Aortic smooth muscle cell (primary cell): ENCODE data around the gene FDX2. TPM values are rescaled to one million over a fixed set of nuclear protein-coding genes. Genes with fewer than 3 reads are reported as not detected.

Experiments
- total RNA-seq: library from RNA; depleted of rRNA; stranded (reverse); fragments of >200 nt; gene quantifications from 2 replicates; pipeline ENCODE4 v1.2.3, GENCODE V29; 2014

Gene FDX2
- total RNA-seq: 19.3 and 19.7 TPM in 2 replicates

GRCh38 chr19:10315335-10316214, at the start of gene FDX2:
TSS of gene FDX2 (minus strand) at chr19:10316015. CDS start at chr19:10315996, 19 bp downstream.

DNA sequence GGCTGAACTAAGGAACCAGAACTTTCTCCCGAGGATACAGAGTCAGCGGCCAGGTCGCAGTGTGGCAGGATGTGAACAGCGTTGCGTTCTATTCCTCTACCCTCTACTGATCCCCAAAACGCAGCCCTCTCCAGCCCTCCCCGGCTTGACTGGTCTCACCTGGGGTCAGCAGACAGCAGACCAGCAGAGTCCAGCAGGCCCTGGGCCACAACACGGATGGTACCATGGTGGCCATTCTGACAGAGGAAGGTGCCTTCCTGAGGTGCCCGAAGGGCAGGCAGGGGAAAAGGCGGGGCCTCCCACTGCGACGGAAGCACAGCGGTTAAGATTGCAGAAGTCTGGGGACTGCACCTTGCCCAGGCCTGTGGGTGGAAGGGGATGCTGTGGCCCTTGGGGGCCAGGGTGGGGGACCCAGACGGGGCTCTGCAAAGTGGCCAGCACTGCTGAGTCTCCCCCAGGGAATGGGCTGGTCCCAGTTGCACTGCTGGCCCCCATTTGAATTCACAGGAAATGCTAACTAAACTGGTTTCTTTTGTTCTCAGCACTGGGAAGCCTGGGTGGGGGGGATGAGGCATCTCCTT, 23.7 kb upstream of the FDX2 start, which contains the start of gene ICAM3:
Gene ICAM3, minus strand, starts transcription at position 245 of the 581 bp plus-strand sequence. Its CDS starts 10 bp downstream, at position 235.

GRCh38 chr19:10332965-10333757, 17.3 kb upstream of the FDX2 start, which contains the start of gene RAVER1:
TSS of gene RAVER1 (minus strand) at chr19:10333529. CDS start at chr19:10333507, 22 bp downstream.

GRCh38 chr19:10309423-10309822, 6.4 kb downstream of the FDX2 start, which contains the start of gene ZGLP1:
TSS of gene ZGLP1 (minus strand) at chr19:10309815.

DNA sequence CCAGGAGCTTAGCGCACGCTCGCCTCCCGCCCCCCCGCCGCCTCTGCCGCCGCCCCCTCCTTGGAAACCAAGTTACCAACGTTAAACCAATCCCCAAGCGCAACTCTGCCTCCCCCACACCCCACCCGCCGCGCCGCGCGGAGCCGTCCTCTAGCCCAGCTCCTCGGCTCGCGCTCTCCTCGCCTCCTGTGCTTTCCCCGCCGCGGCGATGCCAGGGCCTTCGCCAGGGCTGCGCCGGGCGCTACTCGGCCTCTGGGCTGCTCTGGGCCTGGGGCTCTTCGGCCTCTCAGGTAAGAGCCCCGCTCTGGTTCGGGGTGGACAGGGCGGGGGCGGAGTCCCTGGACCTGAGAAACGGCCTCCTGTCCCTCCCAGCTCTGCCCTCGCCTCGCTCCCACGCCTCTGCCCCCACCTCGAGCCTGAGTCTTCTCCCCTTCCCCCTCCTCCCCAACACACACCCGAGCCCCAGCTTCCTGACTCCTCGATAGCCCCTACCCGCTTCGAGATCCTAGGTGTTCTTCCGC, 25.9 kb downstream of the FDX2 start, which contains the start of gene ICAM5:
Gene ICAM5, plus strand, starts transcription at position 117 of the 521 bp plus-strand sequence. Its CDS starts 92 bp downstream, at position 209.

DNA sequence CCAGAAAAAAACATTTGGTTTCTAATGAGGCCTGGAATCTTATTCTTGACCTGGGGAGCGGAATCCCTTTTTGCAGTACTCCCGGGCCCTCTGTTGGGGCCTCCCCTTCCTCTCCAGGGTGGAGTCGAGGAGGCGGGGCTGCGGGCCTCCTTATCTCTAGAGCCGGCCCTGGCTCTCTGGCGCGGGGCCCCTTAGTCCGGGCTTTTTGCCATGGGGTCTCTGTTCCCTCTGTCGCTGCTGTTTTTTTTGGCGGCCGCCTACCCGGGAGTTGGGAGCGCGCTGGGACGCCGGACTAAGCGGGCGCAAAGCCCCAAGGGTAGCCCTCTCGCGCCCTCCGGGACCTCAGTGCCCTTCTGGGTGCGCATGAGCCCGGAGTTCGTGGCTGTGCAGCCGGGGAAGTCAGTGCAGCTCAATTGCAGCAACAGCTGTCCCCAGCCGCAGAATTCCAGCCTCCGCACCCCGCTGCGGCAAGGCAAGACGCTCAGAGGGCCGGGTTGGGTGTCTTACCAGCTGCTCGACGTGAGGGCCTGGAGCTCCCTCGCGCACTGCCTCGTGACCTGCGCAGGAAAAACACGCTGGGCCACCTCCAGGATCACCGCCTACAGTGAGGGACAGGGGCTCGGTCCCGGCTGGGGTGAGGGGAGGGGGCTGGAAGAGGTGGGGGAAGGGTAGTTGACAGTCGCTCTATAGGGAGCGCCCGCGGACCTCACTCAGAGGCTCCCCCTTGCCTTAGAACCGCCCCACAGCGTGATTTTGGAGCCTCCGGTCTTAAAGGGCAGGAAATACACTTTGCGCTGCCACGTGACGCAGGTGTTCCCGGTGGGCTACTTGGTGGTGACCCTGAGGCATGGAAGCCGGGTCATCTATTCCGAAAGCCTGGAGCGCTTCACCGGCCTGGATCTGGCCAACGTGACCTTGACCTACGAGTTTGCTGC, 28.7 kb downstream of the FDX2 start, which contains the start of gene ICAM4:
Gene ICAM4, plus strand, starts transcription at position 153 of the 935 bp plus-strand sequence. Its CDS starts 58 bp downstream, at position 211.

GRCh38 chr19:10270616-10271394, 45.0 kb downstream of the FDX2 start, which contains the start of gene ICAM1:
TSS of gene ICAM1 (plus strand) at chr19:10271120. CDS start at chr19:10271160, 40 bp downstream.

Other genes starting within 250 kb of the FDX2 start
- 18.4 and 22.4 TPM in 2 replicates for gene SHFL, start 229.7 kb downstream of the FDX2 start, total RNA-seq
- gene ANGPTL6, start 213.3 kb downstream of the FDX2 start, total RNA-seq: 0.13 and 0.25 TPM in 2 replicates
- gene PPAN, start 209.7 kb downstream of the FDX2 start, total RNA-seq: 17.3 and 26.7 TPM in 2 replicates
- gene P2RY11, start 204.3 kb downstream of the FDX2 start, total RNA-seq: 1.2 and 1.3 TPM in 2 replicates
- gene EIF3G, start 196.1 kb downstream of the FDX2 start, total RNA-seq: 294 and 341 TPM in 2 replicates
- gene DNMT1, start 121.1 kb downstream of the FDX2 start, total RNA-seq: 39.1 and 39.9 TPM in 2 replicates
- 9.1 and 9.4 TPM in 2 replicates for gene S1PR2, start 84.7 kb downstream of the FDX2 start, total RNA-seq
- gene MRPL4, start 63.8 kb downstream of the FDX2 start, total RNA-seq: 13.9 and 15.7 TPM in 2 replicates
- gene ICAM1, start 44.9 kb downstream of the FDX2 start, total RNA-seq: 1.3 and 4.9 TPM in 2 replicates
- gene ICAM4, start 29.1 kb downstream of the FDX2 start, total RNA-seq: 0.13 and 0.62 TPM in 2 replicates
- gene ICAM5, start 26.1 kb downstream of the FDX2 start, total RNA-seq: 0.26 and 0.56 TPM in 2 replicates
- 0.12 and 0.13 TPM in 2 replicates for gene ZGLP1, start 6.2 kb downstream of the FDX2 start, total RNA-seq
- 5.5 and 5.7 TPM in 2 replicates for gene RAVER1, start 17.5 kb upstream of the FDX2 start, total RNA-seq
- 15.2 and 21.5 TPM in 2 replicates for gene ICAM3, start 23.6 kb upstream of the FDX2 start, total RNA-seq
- 49.8 and 62.4 TPM in 2 replicates for gene TYK2, start 64.6 kb upstream of the FDX2 start, total RNA-seq
- 183 and 233 TPM in 2 replicates for gene CDC37, start 87.5 kb upstream of the FDX2 start, total RNA-seq
- 2.4 and 3.5 TPM in 2 replicates for gene PDE4A, start 104.5 kb upstream of the FDX2 start, total RNA-seq
- gene KEAP1, start 187.3 kb upstream of the FDX2 start, total RNA-seq: 71.6 and 97.9 TPM in 2 replicates
- 4.1 and 6.2 TPM in 2 replicates for gene S1PR5, start 201.4 kb upstream of the FDX2 start, total RNA-seq
- 11.4 and 12.4 TPM in 2 replicates for gene ATG4D, start 227.9 kb upstream of the FDX2 start, total RNA-seq
- 5.5 and 8.5 TPM in 2 replicates for gene KRI1, start 250.0 kb upstream of the FDX2 start, total RNA-seq